HCT116 (cell line): ENCODE measurements around the gene VIT. TPM values are rescaled to one million over a fixed set of nuclear protein-coding genes. Genes with fewer than 3 reads are reported as not detected.

Experiments used
- ATAC-seq: fragments of 200-7000 bp; cut with Tn5 transposase; 2 replicates; pipeline ENCODE4 v1.9.1; 2020; ENCODE audit warnings: mild to moderate bottlenecking, moderate library complexity
- BruUV-seq: library from RNA; stranded (reverse); fragments of 400-500 nt; replicated peaks from 2 replicates; lab custom pipeline; 2021; lab: Mats Ljungman, UMichigan
- CTCF ChIA-PET: fragments of 300-600 bp; sonication (Branson Sonifier 250); formaldehyde crosslinking; loops from one replicate; lab custom pipeline; 2021; ENCODE audit warnings: antibody characterized with exemption; lab: Charles Lee
- POLR2A ChIA-PET: fragments of 300-600, 350-600 bp; sonication (Branson Sonifier 250); formaldehyde crosslinking; loops from one replicate; lab custom pipeline; 2021; ENCODE audit warnings: antibody characterized with exemption; lab: Charles Lee
- RAD21 ChIA-PET, 2 experiments: fragments of 300-600 bp; sonication (Branson Sonifier 250); formaldehyde crosslinking; loops; one replicate each; lab custom pipeline; 2023; ENCODE audit warnings: low total read pairs in 2 of 2; ENCODE audit not compliant: uncharacterized antibody in 2 of 2, unreplicated experiment in 2 of 2, low non-redundant PET in 1 of 2; lab: Charles Lee
- DNase-seq: peaks from one replicate; pipeline ENCODE4 v3.0.0-alpha.2; 2010; ENCODE audit warnings: low read depth, low spot score
- H2AFZ ChIP-seq: fragments of 200-600 bp; shearing (Covaris generic), sonication (generic); 2 replicates; pipeline ENCODE4 v1.6.1; 2017; ENCODE audit warnings: low read depth, mixed run types, mixed read lengths, antibody characterized with exemption, low read length; ENCODE audit not compliant: poor library complexity, severe bottlenecking
- H3K27ac ChIP-seq: 2 replicates; pipeline ENCODE4 v1.5.1; 2012; ENCODE audit warnings: low read depth, low read length
- H3K27me3 ChIP-seq: fragments of 200-600 bp; sonication (generic); 2 replicates; pipeline ENCODE4 v1.6.1; 2016; ENCODE audit warnings: mixed run types, low read length, mixed read lengths; ENCODE audit not compliant: insufficient read depth
- H3K36me3 ChIP-seq, 2 experiments: fragments of 200-500 bp in 1 of 2; fragments of 200-600 bp in 1 of 2; sonication (Bioruptor generic) in 1 of 2; sonication (generic) in 1 of 2; 2 replicates each; pipeline versions ENCODE4 v1.5.1 to v1.6.1; 2014 to 2016; ENCODE audit warnings: low read length in 2 of 2, inconsistent platforms in 1 of 2, mixed read lengths in 1 of 2, mixed run types in 1 of 2; ENCODE audit not compliant: insufficient read depth in 2 of 2, control insufficient read depth in 1 of 2
- H3K4me1 ChIP-seq, 2 experiments: fragments of 200-600 bp in 1 of 2; sonication (generic) in 1 of 2; 2 replicates each; pipeline versions ENCODE4 v1.5.1 to v1.6.1; 2012 to 2017; ENCODE audit warnings: low read length in 2 of 2, inconsistent platforms in 1 of 2, mild to moderate bottlenecking in 1 of 2, mixed read lengths in 1 of 2, mixed run types in 1 of 2, moderate library complexity in 1 of 2; ENCODE audit not compliant: insufficient read depth in 2 of 2, control insufficient read depth in 1 of 2
- H3K4me2 ChIP-seq: fragments of 200-600 bp; sonication (generic); 2 replicates; pipeline ENCODE4 v1.6.1; 2017; ENCODE audit warnings: mixed run types, low read length, mixed read lengths
- H3K4me3 ChIP-seq, 2 experiments: fragments of 200-600 bp in 1 of 2; sonication (generic) in 1 of 2; replicated peaks in 1 of 2; 2 replicates each; pipeline ENCODE4 v1.5.1; 2011 to 2016; ENCODE audit warnings: low read length in 2 of 2, control low read depth in 1 of 2, low read depth in 1 of 2, mild to moderate bottlenecking in 1 of 2, mixed read lengths in 1 of 2, mixed run types in 1 of 2
- H3K79me2 ChIP-seq: fragments of 200-600 bp; sonication (generic); 2 replicates; pipeline ENCODE4 v1.6.1; 2017; ENCODE audit warnings: mild to moderate bottlenecking, mixed run types, low read length, moderate library complexity, mixed read lengths; ENCODE audit not compliant: insufficient read depth
- H3K9ac ChIP-seq: fragments of 200-600 bp; sonication (generic); 2 replicates; pipeline ENCODE4 v1.6.1; 2016; ENCODE audit warnings: low read length, mixed read lengths
- H3K9me2 ChIP-seq: fragments of 200-600 bp; sonication (generic), shearing (Covaris generic); 2 replicates; pipeline ENCODE4 v1.6.1; 2017; ENCODE audit warnings: mixed run types, mild to moderate bottlenecking, moderate library complexity; ENCODE audit not compliant: insufficient read depth
- H3K9me3 ChIP-seq, 2 experiments: fragments of 200-500 bp in 1 of 2; fragments of 200-600 bp in 1 of 2; sonication (Bioruptor generic) in 1 of 2; sonication (generic) in 1 of 2; 2 replicates each; pipeline ENCODE4 v1.6.1; 2014 to 2017; ENCODE audit warnings: low read length in 2 of 2, mixed read lengths in 2 of 2, inconsistent platforms in 1 of 2, low read depth in 1 of 2, mild to moderate bottlenecking in 1 of 2, mixed run types in 1 of 2, moderate library complexity in 1 of 2; ENCODE audit not compliant: control insufficient read depth in 1 of 2, insufficient read depth in 1 of 2
- H4K20me1 ChIP-seq: fragments of 200-600 bp; sonication (generic), shearing (Covaris generic); 2 replicates; pipeline ENCODE4 v1.6.1; 2017; ENCODE audit warnings: mixed run types, mild to moderate bottlenecking, moderate library complexity; ENCODE audit not compliant: insufficient read depth
- CBX3 ChIP-seq: IDR thresholded peaks from 2 replicates; pipeline ENCODE4 v1.6.1; 2012; ENCODE audit warnings: low read depth
- CEBPB ChIP-seq: IDR thresholded peaks from 2 replicates; pipeline ENCODE4 v1.6.1; 2012; ENCODE audit warnings: low read depth
- ELF1 ChIP-seq: IDR thresholded peaks from 2 replicates; pipeline ENCODE4 v1.6.1; 2012; ENCODE audit warnings: low read depth, borderline replicate concordance
- JUND ChIP-seq: IDR thresholded peaks from 2 replicates; pipeline ENCODE4 v1.6.1; 2012
- SIN3A ChIP-seq: IDR thresholded peaks from 2 replicates; pipeline ENCODE4 v1.6.1; 2012; ENCODE audit warnings: low read depth
- SP1 ChIP-seq: IDR thresholded peaks from 2 replicates; pipeline ENCODE4 v1.6.1; 2012; ENCODE audit warnings: low read depth
- TCF7L2 ChIP-seq: IDR thresholded peaks from 2 replicates; pipeline ENCODE4 v1.7.0; 2011; ENCODE audit warnings: borderline replicate concordance, inconsistent platforms; ENCODE audit not compliant: insufficient read depth, insufficient read length; ENCODE audit errors: extremely low read depth
- intact Hi-C: fragments of 100-400 bp; cut with micrococcal nuclease; formaldehyde crosslinking; loops from 2 replicates; pipeline ENCODE4 v1.10.0; 2022
- total RNA-seq: library from RNA; stranded (reverse); gene quantifications from one replicate; pipeline ENCODE4 v1.2.1, GENCODE V29; 2021; ENCODE audit not compliant: unreplicated experiment
- TF ChIP-seq, protein P1 (sequence below): IDR thresholded peaks from 2 replicates; pipeline ENCODE4 v1.6.1; 2012
- TF ChIP-seq, protein P2 (sequence below), 3 experiments: fragments of 200-600 bp in 1 of 3; sonication (generic) in 1 of 3; IDR thresholded peaks in 2 of 3; conservative IDR thresholded peaks in 1 of 3; 2 replicates each; pipeline ENCODE4 v1.5.1; 2012 to 2017; ENCODE audit warnings: low read depth in 2 of 3, low read length in 2 of 3, antibody characterized with exemption in 1 of 3, borderline replicate concordance in 1 of 3, control low read depth in 1 of 3, mild to moderate bottlenecking in 1 of 3, mixed read lengths in 1 of 3, mixed run types in 1 of 3, moderate library complexity in 1 of 3; ENCODE audit not compliant: insufficient read depth in 1 of 3
- TF ChIP-seq, protein P3 (sequence below): IDR thresholded peaks from 2 replicates; pipeline ENCODE4 v1.6.1; 2012; ENCODE audit warnings: low read depth

The VIT gene
- total RNA-seq, 1 experiment from 2014 or later = not detected

DNA sequence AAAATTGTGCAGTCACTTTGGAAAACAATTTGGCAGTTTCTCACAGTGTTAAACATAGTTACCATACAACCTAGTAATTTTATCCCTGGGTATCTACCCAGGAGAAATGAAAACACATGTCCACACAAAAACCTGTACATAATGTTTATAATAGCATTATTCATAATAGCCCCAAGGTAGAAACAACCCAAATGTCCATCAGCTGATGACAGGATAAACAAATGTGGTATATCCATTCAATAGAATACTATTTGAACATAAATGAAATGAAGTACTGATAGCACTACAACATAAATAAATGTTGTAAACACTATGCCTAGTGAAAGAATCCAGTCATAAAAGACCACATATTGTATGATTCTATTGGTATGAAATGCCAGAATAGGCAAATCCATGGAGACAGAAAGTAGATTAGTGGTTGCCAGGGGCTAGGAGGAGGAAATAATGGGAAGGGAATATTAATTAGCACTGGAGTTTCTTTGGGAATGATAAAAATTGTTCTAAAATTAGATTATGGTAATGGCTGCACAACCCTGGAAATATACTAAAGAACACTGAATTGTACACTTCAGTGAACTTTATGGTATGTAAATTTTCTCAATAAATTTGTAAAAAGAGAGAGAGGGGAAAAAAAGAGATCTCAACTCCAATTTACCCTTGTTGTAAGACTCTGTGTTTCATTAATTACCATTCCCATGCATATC, 20.8 kb upstream of the VIT start:
- no peak for ATAC-seq
- CTCF ChIA-PET = no interaction called here
- TF ChIP-seq SP1 = no peak
- TF ChIP-seq CEBPB = no peak
- TF ChIP-seq CBX3 = no peak
- no peak for TF ChIP-seq JUND
- TF ChIP-seq, protein P1, sequence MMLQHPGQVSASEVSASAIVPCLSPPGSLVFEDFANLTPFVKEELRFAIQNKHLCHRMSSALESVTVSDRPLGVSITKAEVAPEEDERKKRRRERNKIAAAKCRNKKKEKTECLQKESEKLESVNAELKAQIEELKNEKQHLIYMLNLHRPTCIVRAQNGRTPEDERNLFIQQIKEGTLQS = no peak
- TF ChIP-seq ELF1 = no peak

DNA sequence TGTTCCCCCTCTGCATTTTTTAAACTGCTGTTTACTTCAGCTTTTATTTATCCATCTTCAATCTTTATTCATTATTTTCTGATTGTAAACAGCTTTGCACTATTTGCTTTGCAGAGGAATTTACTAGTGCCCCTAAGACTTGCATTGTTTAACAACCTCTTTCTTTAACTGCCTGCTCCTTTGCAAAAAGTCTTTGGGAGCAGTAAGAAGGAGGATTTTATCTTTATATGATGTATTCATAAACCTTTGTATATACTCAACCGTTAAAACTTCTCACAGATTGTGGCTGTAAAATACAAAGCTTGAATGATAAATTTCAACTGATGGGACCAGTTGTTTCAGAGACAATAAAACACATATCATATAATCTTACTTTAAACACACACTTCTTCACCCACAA, 20.1 kb upstream of the VIT start:
- Histone ChIP-seq H3K4me1 (no peaks in the 10 kb centered on the region), H2AFZ (no peak overlapping the region), H3K36me3 (no peaks in the 10 kb centered on the region), H3K4me2 (no peak overlapping the region), H3K79me2 (no peaks in the 10 kb centered on the region), H3K27me3 (no peaks in the 10 kb centered on the region), H4K20me1 (no peaks in the 10 kb centered on the region), H3K9ac (no peak overlapping the region), H3K9me2 (no peaks in the 10 kb centered on the region), H3K9me3 (no peaks in the 10 kb centered on the region), H3K4me3 (no peak overlapping the region), H3K27ac (no peak overlapping the region)
- ChIA-PET POLR2A (no interaction called here), RAD21 (no interaction called here), CTCF (no interaction called here)
- no TSS peak for BruUV-seq
- DNase-seq (no peak), ATAC-seq (no peak)
- intact Hi-C loops = loop anchor here (10.0 kb wide), 2 partner anchors 702 to 792 kb away; no protein-coding TSS in a partner anchor
- TF ChIP-seq CBX3 (no peak), SIN3A (no peak), CEBPB (no peak), SP1 (no peak), ELF1 (no peak), TCF7L2 (no peak)
- TF ChIP-seq, protein P2, sequence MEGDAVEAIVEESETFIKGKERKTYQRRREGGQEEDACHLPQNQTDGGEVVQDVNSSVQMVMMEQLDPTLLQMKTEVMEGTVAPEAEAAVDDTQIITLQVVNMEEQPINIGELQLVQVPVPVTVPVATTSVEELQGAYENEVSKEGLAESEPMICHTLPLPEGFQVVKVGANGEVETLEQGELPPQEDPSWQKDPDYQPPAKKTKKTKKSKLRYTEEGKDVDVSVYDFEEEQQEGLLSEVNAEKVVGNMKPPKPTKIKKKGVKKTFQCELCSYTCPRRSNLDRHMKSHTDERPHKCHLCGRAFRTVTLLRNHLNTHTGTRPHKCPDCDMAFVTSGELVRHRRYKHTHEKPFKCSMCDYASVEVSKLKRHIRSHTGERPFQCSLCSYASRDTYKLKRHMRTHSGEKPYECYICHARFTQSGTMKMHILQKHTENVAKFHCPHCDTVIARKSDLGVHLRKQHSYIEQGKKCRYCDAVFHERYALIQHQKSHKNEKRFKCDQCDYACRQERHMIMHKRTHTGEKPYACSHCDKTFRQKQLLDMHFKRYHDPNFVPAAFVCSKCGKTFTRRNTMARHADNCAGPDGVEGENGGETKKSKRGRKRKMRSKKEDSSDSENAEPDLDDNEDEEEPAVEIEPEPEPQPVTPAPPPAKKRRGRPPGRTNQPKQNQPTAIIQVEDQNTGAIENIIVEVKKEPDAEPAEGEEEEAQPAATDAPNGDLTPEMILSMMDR (IDR thresholded peaks at IDR 0.05 in 2 of 3, conservative IDR thresholded peaks at IDR 0.05 in 1 of 3; ENCODE audit: borderline replicate concordance in 1 of 3, insufficient read depth in 1 of 3, low read depth in 2 of 3, low read length in 2 of 3) = no peak
- TF ChIP-seq, protein P3, sequence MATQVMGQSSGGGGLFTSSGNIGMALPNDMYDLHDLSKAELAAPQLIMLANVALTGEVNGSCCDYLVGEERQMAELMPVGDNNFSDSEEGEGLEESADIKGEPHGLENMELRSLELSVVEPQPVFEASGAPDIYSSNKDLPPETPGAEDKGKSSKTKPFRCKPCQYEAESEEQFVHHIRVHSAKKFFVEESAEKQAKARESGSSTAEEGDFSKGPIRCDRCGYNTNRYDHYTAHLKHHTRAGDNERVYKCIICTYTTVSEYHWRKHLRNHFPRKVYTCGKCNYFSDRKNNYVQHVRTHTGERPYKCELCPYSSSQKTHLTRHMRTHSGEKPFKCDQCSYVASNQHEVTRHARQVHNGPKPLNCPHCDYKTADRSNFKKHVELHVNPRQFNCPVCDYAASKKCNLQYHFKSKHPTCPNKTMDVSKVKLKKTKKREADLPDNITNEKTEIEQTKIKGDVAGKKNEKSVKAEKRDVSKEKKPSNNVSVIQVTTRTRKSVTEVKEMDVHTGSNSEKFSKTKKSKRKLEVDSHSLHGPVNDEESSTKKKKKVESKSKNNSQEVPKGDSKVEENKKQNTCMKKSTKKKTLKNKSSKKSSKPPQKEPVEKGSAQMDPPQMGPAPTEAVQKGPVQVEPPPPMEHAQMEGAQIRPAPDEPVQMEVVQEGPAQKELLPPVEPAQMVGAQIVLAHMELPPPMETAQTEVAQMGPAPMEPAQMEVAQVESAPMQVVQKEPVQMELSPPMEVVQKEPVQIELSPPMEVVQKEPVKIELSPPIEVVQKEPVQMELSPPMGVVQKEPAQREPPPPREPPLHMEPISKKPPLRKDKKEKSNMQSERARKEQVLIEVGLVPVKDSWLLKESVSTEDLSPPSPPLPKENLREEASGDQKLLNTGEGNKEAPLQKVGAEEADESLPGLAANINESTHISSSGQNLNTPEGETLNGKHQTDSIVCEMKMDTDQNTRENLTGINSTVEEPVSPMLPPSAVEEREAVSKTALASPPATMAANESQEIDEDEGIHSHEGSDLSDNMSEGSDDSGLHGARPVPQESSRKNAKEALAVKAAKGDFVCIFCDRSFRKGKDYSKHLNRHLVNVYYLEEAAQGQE = no peak

More for the DNA sequence above, 20.8 kb upstream of the VIT start:
- no peak for DNase-seq
- Histone ChIP-seq H3K36me3 (no peaks in the 10 kb centered on the region), H2AFZ (no peak overlapping the region), H4K20me1 (no peaks in the 10 kb centered on the region), H3K27me3 (no peaks in the 10 kb centered on the region), H3K9ac (no peak overlapping the region), H3K27ac (no peak overlapping the region), H3K4me2 (no peak overlapping the region), H3K9me3 (no peaks in the 10 kb centered on the region), H3K4me1 (no peaks in the 10 kb centered on the region), H3K9me2 (no peaks in the 10 kb centered on the region), H3K4me3 (no peak overlapping the region), H3K79me2 (no peaks in the 10 kb centered on the region)
- intact Hi-C loops = loop anchor here (10.0 kb wide), 2 partner anchors 701 to 791 kb away; no protein-coding TSS in a partner anchor
- ChIA-PET POLR2A (no interaction called here), RAD21 (no interaction called here)
- BruUV-seq = no TSS peak
